ENCODE data around the gene ADK.
A peak's percentile ranks its signal among the peaks of the same experiment; 100 is the strongest.

The ADK gene

GRCh38 chr10:74400186-74400585 lies 249.2 kb downstream of the ADK start:
- no peak for DNase-seq
- intact Hi-C loops (cut with DNase I) = no loop called here

DNA sequence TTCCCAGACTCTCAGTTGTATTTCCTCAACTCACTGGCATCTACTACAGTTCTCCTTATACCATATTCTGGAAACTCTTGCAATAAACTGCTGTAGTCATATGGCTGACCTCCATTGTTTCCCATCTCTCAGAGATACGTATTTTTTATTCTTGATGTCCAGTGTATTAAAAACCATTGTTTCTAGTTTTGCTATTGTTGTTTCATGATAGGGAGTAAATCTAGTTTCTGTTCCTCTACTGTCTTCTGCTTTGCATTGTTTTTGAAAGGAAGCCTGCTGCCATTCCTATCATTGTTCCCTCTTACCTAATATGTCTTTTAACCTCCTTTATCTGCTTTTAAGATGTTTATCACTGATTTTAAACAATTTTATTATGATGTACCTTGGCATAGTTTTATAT lies 255.0 kb downstream of the ADK start:
- intact Hi-C loops (cut with DNase I) = no loop called here
- no peak for DNase-seq

DNA sequence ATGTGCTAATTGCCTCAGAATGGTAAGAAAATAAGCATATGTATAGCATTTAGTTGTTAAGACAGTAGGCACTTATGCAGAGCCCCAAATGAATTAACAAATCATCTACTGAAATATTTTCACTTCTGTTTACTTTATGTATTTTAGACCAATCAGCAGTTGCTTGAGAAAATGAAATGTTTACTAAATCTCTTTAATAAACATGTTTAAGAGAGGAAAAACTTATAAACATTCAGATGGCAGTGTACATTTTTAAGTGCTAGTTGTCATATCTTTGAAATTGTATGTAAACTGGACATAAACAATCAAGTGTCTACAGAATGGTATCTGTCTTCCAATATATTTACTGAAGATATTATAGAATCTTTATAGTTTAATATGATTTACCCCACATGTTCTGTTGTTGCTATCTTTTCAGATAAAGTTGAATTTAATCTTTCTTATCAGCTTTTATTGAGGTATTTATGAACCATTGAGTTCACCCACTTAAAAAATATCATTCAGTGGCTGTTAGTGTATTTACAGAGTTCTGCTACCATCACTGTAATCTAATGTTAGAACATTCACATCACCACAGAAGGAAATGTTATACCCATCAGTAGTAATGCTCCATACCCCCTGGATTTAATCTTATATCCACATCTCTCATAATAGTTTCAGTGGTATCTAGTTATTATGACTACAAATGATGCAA lies 264.3 kb downstream of the ADK start:
- intact Hi-C loops (cut with DNase I) = no loop called here
- DNase-seq = no peak

- intact Hi-C loops (cut with DNase I) = no loop called here
Observed at GRCh38 chr10:74417397-74417796, 266.4 kb downstream of the ADK start.

DNA sequence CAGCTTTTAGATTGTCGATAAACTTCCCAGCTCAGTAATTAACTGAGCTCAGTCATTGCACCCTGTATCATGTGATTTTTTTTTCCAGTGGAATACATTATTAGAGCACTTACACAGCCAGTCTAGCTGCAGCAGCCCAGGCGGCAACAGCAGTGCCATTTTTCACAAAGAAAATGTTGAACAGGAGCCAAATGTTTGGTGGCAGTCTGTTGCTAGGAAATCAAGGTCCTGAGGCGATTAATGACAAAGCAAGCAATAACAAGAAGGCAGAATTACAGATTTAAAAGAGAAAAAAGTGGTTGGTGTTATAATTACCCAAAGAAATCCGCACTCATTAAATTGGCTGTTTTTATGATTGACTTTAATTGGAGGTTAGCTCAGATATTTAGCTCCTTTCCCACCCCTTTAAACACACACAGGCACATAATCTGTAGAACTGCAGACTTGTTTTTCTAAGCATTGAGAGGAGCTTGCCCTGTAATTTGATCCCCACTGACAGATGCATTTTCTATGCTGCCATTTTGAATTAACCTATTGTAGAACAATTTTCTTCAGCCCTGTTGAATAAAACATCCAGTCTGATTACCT lies 267.4 kb downstream of the ADK start:
- intact Hi-C loops (cut with DNase I) = no loop called here
- peak in 6 of 10 donors; percentile 10 to 85 (median 33) for DNase-seq

More at GRCh38 chr10:74417397-74417796, 266.4 kb downstream of the ADK start:
- DNase-seq = no peak

- no peak for DNase-seq
- intact Hi-C loops (cut with DNase I) = no loop called here
Observed at GRCh38 chr10:74419491-74419951, 268.5 kb downstream of the ADK start.

GRCh38 chr10:74419958-74420375 lies 268.9 kb downstream of the ADK start:
- intact Hi-C loops (cut with DNase I) = no loop called here
- no peak for DNase-seq

- no peak for DNase-seq
- intact Hi-C loops (cut with DNase I) = no loop called here
Observed at GRCh38 chr10:74424565-74424964, 273.5 kb downstream of the ADK start.

DNA sequence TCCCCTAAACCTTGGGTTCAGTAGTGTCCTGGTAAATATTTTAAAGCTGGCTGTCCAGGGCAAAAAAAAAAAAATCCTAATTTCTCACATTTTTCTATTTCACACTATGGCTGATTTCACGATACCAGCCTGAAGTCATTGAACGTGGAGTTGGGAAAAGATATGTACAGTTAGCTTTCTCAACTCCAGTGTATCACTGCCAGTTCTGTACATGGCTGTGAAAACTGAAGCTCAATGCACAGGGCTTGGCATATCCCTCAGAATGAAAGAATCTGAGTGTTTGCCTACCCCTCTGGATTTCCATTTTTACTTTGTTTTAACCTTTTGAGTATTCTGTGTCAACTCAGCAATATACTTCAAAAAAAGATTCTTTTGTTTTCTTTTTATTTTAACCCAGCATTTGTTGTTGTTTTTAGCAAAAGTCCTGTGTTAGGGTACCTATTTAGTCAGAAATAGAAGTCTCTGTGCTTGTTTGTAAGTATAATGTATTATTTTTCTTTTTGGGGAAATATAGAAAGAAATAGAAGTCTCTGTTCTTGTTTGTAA lies 274.5 kb downstream of the ADK start:
- no peak for DNase-seq
- intact Hi-C loops (cut with DNase I) = no loop called here

DNA sequence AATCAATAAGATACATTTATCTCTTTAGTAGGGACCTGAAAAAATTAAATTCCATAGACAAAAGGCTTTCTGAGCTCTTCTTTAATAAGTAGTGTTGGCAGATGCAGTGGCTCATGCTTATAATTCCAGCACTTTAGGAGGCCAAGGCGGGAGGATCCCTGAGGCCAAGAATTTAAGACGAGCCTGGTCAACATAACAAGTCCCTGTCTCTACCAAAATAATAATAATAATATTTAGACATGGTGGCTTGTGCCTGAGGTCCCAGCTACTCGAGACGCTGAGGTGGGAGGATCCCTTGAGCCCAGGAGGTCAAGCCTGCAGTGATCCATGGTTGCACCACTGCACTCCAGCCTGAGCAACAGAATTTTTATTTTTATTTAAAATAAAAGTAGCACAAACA lies 280.8 kb downstream of the ADK start:
- no peak for DNase-seq
- intact Hi-C loops (cut with DNase I) = no loop called here

DNA sequence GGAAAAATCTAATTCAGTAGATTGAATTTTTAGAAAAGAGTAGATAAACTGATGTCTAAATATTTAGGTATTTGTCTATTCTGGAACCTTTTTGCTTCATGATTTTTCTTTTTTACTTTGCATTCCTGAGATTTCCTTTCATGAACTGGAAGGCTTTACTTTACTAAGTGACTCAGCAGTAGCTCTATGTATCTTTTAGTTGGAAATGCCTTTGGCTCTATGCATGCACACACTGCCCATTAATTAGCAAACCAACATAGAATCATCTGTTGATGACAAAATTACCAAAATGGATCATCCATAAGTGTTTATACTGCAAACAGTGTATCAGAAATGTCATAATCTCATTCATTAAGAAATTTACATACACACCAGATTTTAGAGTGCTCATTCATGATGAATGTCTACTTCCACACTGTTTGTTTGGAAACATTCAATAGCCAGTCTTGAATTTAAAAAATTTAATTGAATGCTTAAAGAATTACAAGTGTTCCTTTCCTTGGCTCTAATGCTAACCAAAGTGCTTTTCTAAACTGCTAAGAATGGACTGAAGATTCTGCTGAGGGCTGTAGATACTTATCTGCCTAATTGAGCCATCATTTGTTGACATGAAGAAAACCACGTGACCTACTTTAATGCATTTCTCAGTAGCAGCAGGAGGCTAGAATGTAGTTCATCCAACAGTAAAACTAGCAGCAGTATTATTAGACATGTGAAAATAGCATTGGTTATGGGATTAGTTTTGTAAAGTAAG lies 282.0 kb downstream of the ADK start:
- intact Hi-C loops (cut with DNase I) = no loop called here
- no peak for DNase-seq

GRCh38 chr10:74433595-74433956 lies 282.6 kb downstream of the ADK start:
- intact Hi-C loops (cut with DNase I) = no loop called here
- DNase-seq = no peak

DNA sequence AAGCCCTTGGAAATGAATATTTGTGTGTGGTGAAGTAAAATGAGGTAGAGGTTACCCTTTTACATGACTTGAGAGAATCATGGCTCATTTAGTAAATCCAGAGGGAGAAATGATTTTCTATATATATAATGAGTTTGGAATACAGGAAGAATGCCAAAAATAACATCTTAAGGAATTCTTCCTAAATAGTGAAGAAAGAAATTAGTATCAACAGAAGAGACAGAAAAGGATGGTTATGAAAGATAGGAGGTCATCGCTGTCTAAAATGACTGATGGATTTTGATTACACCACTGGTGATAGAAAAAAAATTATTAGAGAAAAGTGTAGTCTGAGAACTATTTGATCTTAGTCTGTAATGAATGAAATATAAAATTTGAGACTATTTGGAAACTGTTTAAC lies 283.0 kb downstream of the ADK start:
- intact Hi-C loops (cut with DNase I) = no loop called here
- no peak for DNase-seq

GRCh38 chr10:74434547-74434946 lies 283.5 kb downstream of the ADK start:
- intact Hi-C loops (cut with DNase I) = no loop called here
- no peak for DNase-seq

DNA sequence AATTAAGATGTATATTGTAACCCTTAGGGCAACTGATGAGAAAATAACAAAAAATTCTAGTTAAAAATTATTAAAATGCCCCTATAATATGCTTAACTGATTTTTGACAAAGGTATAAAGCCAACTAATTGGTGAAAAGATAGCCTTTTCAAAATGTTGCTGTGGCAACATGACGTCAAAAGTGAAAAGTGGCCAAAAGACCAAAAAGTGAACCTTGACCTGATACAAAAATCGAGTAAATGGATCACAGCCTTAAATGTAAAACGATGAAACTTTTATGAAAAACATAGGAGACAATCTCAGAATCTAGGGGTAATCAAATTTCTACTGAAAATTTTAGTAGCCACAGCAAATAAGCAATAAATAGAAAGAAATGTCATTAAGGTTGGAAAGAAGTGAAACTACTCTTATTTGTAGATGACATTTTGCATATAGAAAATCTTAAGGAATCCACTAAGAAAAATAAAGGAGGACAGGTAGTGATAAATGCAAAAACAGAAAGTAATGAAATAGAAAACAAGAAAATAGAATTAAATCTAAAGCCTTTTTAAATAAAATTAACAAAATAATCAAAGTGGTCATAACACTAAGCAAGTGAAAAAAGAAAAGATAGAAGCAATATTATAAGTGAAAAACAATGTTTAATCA lies 285.6 kb downstream of the ADK start:
- DNase-seq = no peak
- intact Hi-C loops (cut with DNase I) = no loop called here

GRCh38 chr10:74437822-74438221 lies 286.8 kb downstream of the ADK start:
- no peak for DNase-seq
- intact Hi-C loops (cut with DNase I) = no loop called here

GRCh38 chr10:74439213-74439612 lies 288.2 kb downstream of the ADK start:
- DNase-seq = no peak
- intact Hi-C loops (cut with DNase I) = no loop called here

DNA sequence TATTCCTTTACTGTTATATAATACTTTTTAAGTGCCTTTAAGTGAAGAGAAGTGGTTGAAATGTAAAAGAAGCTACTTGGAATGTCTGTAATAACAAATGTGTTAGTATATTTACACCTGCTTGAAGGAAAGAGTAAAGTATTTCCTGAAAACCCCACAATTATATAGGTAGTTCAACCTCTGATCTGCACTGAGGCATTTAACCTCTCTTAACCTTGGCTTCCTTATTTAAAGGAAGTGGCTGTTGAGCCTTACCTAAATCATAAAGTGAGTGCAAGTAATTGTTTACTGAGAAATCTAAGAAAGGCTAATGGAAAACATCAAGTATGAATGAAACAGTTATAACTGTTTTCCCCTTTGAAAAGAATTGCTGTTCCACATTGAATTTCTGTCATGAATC lies 294.5 kb downstream of the ADK start:
- DNase-seq = no peak
- intact Hi-C loops (cut with DNase I) = no loop called here

DNA sequence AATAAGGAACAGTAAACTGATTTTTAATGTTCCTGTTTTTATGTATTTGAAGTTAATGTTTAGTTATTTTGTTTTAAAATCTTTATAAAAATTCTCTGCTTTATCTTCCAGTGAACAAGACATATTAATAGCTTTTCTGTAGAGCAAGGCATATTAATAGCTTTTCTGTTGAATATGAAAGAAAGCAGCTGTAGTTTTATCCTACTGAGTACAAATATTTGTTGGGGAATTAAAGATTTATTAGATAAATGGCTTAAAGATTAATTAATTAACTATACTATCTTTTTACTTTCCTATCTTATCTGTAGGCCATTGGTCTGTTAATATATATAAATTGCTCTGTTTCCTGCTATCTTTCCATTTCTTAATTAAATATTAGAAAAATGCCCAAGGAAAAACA lies 299.6 kb downstream of the ADK start:
- intact Hi-C loops (cut with DNase I) = no loop called here

DNA sequence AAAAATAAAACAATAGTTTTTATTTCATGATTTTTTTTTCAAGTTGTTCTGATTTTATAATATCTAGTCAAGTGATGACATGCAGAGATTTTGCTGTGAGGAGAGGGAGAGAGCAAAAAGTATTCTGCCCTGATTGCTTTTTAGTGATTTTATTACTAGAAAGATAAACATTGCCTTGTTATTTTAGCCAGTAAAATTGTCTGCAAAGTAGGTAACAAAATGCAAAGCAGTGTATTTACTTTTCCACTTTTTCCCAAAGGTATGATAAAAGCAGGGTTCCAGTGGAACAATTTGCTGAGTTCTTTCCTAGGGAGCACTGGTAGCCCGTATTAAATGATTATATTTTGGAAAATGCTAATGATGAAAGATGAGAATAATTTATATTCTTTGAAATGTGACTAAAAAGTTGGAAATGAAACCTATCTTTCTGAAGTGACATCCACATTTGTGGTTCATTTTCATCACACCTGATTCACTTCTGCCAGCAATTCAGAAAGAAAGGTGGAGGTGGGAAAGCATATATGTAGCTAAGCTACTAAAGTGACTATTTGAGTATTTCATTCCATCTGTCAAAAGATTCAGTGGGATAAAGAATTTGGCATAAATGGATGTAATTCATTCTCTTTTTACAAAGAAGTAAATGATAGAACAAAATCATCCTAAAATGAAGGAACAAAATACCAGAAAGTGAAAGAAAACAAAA lies 300.3 kb downstream of the ADK start:
- intact Hi-C loops (cut with DNase I) = no loop called here
- no peak for DNase-seq

More for the DNA sequence above, 299.6 kb downstream of the ADK start:
- DNase-seq = no peak

Data from posterior cingulate gyrus (tissue), 11 donors.